ENCODE results near the gene CUL1. TPM values are rescaled to one million over a fixed set of nuclear protein-coding genes. Genes with fewer than 3 reads are reported as not detected.
A peak's percentile ranks its signal among the peaks of the same experiment; 100 is the strongest.

Gene CUL1
- total RNA-seq, 6 donors from 2014 or later: 29.0 to 65.0 (median 45.9) TPM

DNA sequence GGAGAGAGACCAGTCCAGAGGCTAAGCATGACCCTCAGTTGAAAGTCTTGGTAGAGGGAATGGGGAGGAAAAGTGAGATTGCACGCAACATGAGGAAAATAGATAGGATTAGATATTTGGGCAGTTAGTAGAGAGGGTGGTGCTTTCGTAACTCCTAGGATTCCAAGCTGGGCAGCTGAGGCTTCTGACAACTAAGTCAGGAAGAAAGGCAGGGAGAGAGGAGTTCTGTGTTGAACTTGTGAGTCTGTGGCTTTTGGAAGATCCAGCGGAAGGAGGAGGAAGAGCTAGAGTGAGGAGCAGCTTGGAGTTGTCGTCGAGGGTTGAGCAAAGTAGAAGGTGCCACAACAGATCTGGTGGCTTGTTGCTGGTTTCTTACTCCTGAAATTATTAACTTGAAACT, 21.8 kb downstream of the CUL1 start:
- TF ChIP-seq, protein P1, sequence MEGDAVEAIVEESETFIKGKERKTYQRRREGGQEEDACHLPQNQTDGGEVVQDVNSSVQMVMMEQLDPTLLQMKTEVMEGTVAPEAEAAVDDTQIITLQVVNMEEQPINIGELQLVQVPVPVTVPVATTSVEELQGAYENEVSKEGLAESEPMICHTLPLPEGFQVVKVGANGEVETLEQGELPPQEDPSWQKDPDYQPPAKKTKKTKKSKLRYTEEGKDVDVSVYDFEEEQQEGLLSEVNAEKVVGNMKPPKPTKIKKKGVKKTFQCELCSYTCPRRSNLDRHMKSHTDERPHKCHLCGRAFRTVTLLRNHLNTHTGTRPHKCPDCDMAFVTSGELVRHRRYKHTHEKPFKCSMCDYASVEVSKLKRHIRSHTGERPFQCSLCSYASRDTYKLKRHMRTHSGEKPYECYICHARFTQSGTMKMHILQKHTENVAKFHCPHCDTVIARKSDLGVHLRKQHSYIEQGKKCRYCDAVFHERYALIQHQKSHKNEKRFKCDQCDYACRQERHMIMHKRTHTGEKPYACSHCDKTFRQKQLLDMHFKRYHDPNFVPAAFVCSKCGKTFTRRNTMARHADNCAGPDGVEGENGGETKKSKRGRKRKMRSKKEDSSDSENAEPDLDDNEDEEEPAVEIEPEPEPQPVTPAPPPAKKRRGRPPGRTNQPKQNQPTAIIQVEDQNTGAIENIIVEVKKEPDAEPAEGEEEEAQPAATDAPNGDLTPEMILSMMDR (IDR thresholded peaks at IDR 0.05): no peak
- TF ChIP-seq POLR2AphosphoS5 (IDR thresholded peaks at IDR 0.05) (no peak), EP300 (IDR thresholded peaks at IDR 0.05) (no peak), POLR2A (IDR thresholded peaks at IDR 0.05) (no peak)
- Histone ChIP-seq H3K4me1 (peaks cover 25 to 69% (median 41%) of the 10 kb centered on the region in 4 donors), H3K36me3 (no peaks in the 10 kb centered on the region), H3K9me3 (no peaks in the 10 kb centered on the region), H3K27me3 (no peaks in the 10 kb centered on the region), H3K27ac (no peak overlapping the region), H3K4me3 (no peak overlapping the region)
- no peak for ATAC-seq (ENCODE audit: low FRiP score in 2 of 2)
- DNase-seq: no peak
- WGBS, 2 donors: 75 to 79% methylated on average over 5 of the region's 5 CpGs

DNA sequence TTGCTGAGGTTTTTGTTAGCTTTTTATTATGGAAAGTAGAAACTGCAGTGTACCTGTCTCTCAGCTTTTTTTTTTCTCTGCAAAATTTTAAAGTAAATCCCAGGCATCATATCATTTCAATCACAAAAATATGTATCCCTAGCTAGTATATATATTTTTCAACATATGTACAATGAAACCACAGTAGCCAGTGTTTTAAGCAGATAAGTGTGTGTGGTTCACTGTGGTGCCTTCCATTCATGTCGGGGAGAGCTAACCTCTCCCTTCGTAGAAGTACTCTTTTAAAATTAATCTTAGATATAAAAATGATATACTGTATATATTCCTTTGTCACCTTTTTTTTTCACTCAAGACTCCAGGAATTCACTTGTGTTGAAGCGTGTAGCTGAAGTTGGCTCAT, 22.7 kb downstream of the CUL1 start:
- DNase-seq (no peak), ATAC-seq (ENCODE audit: low FRiP score in 2 of 2) (no peak)
- no peaks in the 10 kb centered on the region for H3K36me3 ChIP-seq
- no peak overlapping the region for H3K27ac ChIP-seq
- peaks cover 30 to 71% (median 48%) of the 10 kb centered on the region in 4 donors for H3K4me1 ChIP-seq
- H3K4me3 ChIP-seq: no peak overlapping the region
- WGBS, 2 donors: 88 to 91% methylated on average over 3 of the region's 3 CpGs
- no peak for TF ChIP-seq POLR2A (IDR thresholded peaks at IDR 0.05)
- no peak for TF ChIP-seq EP300 (IDR thresholded peaks at IDR 0.05)
- TF ChIP-seq POLR2AphosphoS5 (IDR thresholded peaks at IDR 0.05): no peak
- TF ChIP-seq, protein P1 (IDR thresholded peaks at IDR 0.05): no peak
- H3K9me3 ChIP-seq: no peaks in the 10 kb centered on the region
- H3K27me3 ChIP-seq: no peaks in the 10 kb centered on the region

DNA sequence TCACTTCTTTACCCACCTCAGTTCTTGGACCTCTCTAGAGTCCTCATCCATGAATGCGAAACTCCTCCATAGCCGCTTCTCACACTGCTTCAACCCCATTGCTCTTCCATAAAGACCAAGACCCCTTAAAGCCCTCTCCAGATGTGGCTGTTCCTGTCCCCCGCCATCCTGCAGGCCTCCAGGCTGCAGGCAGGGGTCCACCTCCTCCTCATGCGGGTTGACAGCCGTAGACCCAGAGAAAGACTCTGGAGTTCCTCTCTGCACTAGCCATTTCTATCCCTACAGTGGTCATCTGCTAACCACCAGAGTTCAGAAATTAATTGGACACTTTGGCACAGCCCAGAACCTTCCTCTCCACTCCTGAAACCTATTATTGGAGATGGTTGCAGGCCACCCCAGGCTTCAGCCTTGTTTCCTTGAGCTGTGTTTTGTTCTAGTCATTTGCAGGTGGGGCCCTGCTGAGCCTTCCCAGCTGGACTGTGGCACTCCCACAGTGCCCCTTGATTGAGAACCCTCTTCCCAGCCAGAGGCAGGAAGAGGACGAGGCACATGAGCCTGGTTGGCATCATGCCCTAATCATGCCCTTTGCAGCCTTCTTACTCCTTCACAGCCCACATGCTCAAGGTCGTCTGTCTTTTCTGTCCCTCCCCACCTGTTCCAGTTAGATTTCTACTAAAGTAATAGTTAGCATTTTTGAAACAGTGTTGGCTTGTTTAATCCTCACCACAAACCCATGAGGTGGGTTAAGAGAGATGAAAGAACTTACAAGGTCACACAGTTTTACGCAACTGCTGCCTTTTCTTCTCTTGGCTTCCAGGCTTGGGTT, 23.9 kb downstream of the CUL1 start:
- Histone ChIP-seq H3K36me3 (no peaks in the 10 kb centered on the region), H3K27me3 (no peaks in the 10 kb centered on the region), H3K4me1 (peaks cover 39 to 75% (median 52%) of the 10 kb centered on the region in 4 donors), H3K4me3 (no peak overlapping the region), H3K9me3 (no peaks in the 10 kb centered on the region), H3K27ac (no peak overlapping the region)
- TF ChIP-seq POLR2AphosphoS5 (IDR thresholded peaks at IDR 0.05): no peak
- TF ChIP-seq POLR2A (IDR thresholded peaks at IDR 0.05): no peak
- no peak for TF ChIP-seq EP300 (IDR thresholded peaks at IDR 0.05)
- TF ChIP-seq, protein P1 (IDR thresholded peaks at IDR 0.05): no peak
- ATAC-seq (ENCODE audit: low FRiP score in 2 of 2): peak in 1 of 2 donors; percentile 9
- WGBS, 2 donors: 74 to 77% methylated on average over 8 of the region's 8 CpGs
- DNase-seq: peak in 1 of 2 donors; percentile 35

DNA sequence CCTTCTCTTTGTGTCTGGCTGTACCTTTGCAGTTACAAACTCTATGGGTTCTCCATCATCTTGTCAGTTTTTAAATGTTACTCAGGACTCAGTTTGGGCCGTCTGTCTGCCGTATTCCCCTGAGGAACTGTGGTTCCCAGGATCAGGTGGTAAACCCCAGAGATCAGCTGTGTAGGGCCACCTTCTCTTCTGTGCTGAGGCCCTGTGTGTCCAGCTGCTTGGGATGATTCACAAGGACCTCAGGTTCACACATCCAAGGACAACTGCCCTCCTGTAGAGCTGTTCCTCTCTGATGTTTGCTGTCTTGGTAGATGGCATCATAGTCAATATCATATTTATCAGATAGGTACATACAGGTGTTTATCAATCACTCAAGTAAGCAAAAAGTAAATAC, 24.5 kb downstream of the CUL1 start:
- DNase-seq: no peak
- no peak for ATAC-seq (ENCODE audit: low FRiP score in 2 of 2)
- no peaks in the 10 kb centered on the region for H3K36me3 ChIP-seq
- H3K4me3 ChIP-seq: no peak overlapping the region
- H3K9me3 ChIP-seq: no peaks in the 10 kb centered on the region
- no peaks in the 10 kb centered on the region for H3K27me3 ChIP-seq
- no peak overlapping the region for H3K27ac ChIP-seq
- peaks cover 44 to 79% (median 51%) of the 10 kb centered on the region in 4 donors for H3K4me1 ChIP-seq
- 81 to 87% methylated on average over 2 of the region's 2 CpGs for WGBS, 2 donors
- no peak for TF ChIP-seq POLR2A (IDR thresholded peaks at IDR 0.05)
- TF ChIP-seq, protein P1 (IDR thresholded peaks at IDR 0.05): no peak
- no peak for TF ChIP-seq EP300 (IDR thresholded peaks at IDR 0.05)
- no peak for TF ChIP-seq POLR2AphosphoS5 (IDR thresholded peaks at IDR 0.05)

Measured in upper lobe of left lung (tissue), 6 donors.